Immature natural killer cell (primary cell): ENCODE measurements around the gene ZNF512. TPM values are rescaled to one million over a fixed set of nuclear protein-coding genes. Genes with fewer than 3 reads are reported as not detected.
"Not testable (repeated sequence)": the region's sequence is repeated elsewhere in the genome, so short reads cannot be mapped to it uniquely, and the experiment has no call there.

Source experiments
- DNase-seq, 3 donors: peaks; one replicate each; pipeline ENCODE4 v3.0.0; 2022; ENCODE audit warnings: mixed read lengths in 1 of 3
- H3K27ac Mint-ChIP-seq, 6 donors: one replicate each; pipeline ENCODE4 v1.8.0; 2020; ENCODE audit warnings: mixed read lengths in 6 of 6, mild to moderate bottlenecking in 5 of 6, inconsistent platforms in 4 of 6, moderate library complexity in 3 of 6
- H3K27me3 Mint-ChIP-seq, 3 donors: one replicate each; pipeline ENCODE4 v1.8.0; 2020 to 2021; ENCODE audit warnings: low read depth in 3 of 3, mild to moderate bottlenecking in 3 of 3, mixed read lengths in 3 of 3, moderate library complexity in 3 of 3, inconsistent platforms in 1 of 3
- H3K36me3 Mint-ChIP-seq, 3 donors: one replicate each; pipeline ENCODE4 v1.8.0; 2020; ENCODE audit warnings: mixed read lengths in 3 of 3, inconsistent platforms in 2 of 3, mild to moderate bottlenecking in 2 of 3
- H3K4me1 Mint-ChIP-seq, 2 donors: one replicate each; pipeline ENCODE4 v1.8.0; 2020; ENCODE audit warnings: inconsistent platforms in 2 of 2, mild to moderate bottlenecking in 2 of 2, mixed read lengths in 2 of 2, moderate library complexity in 1 of 2
- H3K4me3 Mint-ChIP-seq, 5 donors: one replicate each; pipeline ENCODE4 v1.8.0; 2020; ENCODE audit warnings: mild to moderate bottlenecking in 5 of 5, mixed read lengths in 5 of 5, inconsistent platforms in 3 of 5, moderate library complexity in 3 of 5
- H3K9me3 Mint-ChIP-seq, 6 donors: one replicate each; pipeline ENCODE4 v1.8.0; 2020; ENCODE audit warnings: mild to moderate bottlenecking in 6 of 6, mixed read lengths in 6 of 6, inconsistent platforms in 4 of 6, moderate library complexity in 3 of 6
- polyA plus RNA-seq, 3 donors: library from polyadenylated mRNA; unstranded; fragments of 300-500 nt; fragmentation: Illumina TruSeq; gene quantifications; one replicate each; pipeline ENCODE4 v1.2.3, GENCODE V29; 2021

The ZNF512 gene
- polyA plus RNA-seq, 3 donors from 2014 or later: 17.4 to 23.4 (median 23.3) TPM

- no peak overlapping the region for H3K27ac Mint-ChIP-seq
- peak overlapping the region in 2 of 5 donors; percentile 21 to 40 for H3K4me3 Mint-ChIP-seq
- H3K9me3 Mint-ChIP-seq: peaks cover 10 to 23% (median 15%) of the 10 kb centered on the region in 6 donors
- no peak for DNase-seq
- H3K27me3 Mint-ChIP-seq: peaks cover 0 to 3% (median 0%) of the 10 kb centered on the region in 3 donors
- H3K36me3 Mint-ChIP-seq: peaks cover 21 to 40% (median 39%) of the 10 kb centered on the region in 3 donors
- H3K4me1 Mint-ChIP-seq: peaks cover 45 to 72% of the 10 kb centered on the region in 2 donors
Measured at GRCh38 chr2:27593240-27593639, 10.4 kb downstream of the ZNF512 start.

- not testable (repeated sequence) for H3K27ac Mint-ChIP-seq
- peaks cover 50 to 69% of the 10 kb centered on the region in 2 donors for H3K4me1 Mint-ChIP-seq
Measured at GRCh38 chr2:27594020-27594703, 11.3 kb downstream of the ZNF512 start.

GRCh38 chr2:27595412-27595811 is 12.6 kb downstream of the ZNF512 start:
- H3K27me3 Mint-ChIP-seq, H3K27ac Mint-ChIP-seq, H3K4me3 Mint-ChIP-seq, DNase-seq: not testable (repeated sequence)
- H3K4me1 Mint-ChIP-seq: peaks cover 50 to 64% of the 10 kb centered on the region in 2 donors
- H3K36me3 Mint-ChIP-seq: peaks cover 26 to 48% (median 35%) of the 10 kb centered on the region in 3 donors
- peaks cover 10 to 19% (median 15%) of the 10 kb centered on the region in 6 donors for H3K9me3 Mint-ChIP-seq

More at GRCh38 chr2:27594020-27594703, 11.3 kb downstream of the ZNF512 start:
- peaks cover 23 to 41% (median 39%) of the 10 kb centered on the region in 3 donors for H3K36me3 Mint-ChIP-seq
- H3K9me3 Mint-ChIP-seq: peaks cover 10 to 23% (median 15%) of the 10 kb centered on the region in 6 donors
- H3K27me3 Mint-ChIP-seq, H3K4me3 Mint-ChIP-seq, DNase-seq: not testable (repeated sequence)

- H3K4me3 Mint-ChIP-seq: no peak overlapping the region
- peak overlapping the region in 2 of 6 donors; percentile 23 to 31 for H3K27ac Mint-ChIP-seq
- H3K4me1 Mint-ChIP-seq: peaks cover 46 to 55% of the 10 kb centered on the region in 2 donors
- DNase-seq: no peak
- peaks cover 30 to 49% (median 34%) of the 10 kb centered on the region in 3 donors for H3K36me3 Mint-ChIP-seq
- peaks cover 0 to 3% (median 0%) of the 10 kb centered on the region in 3 donors for H3K27me3 Mint-ChIP-seq
- H3K9me3 Mint-ChIP-seq: peaks cover 9 to 14% (median 10%) of the 10 kb centered on the region in 6 donors
Measured at GRCh38 chr2:27596627-27597026, 13.8 kb downstream of the ZNF512 start.

GRCh38 chr2:27606611-27607010 is 23.8 kb downstream of the ZNF512 start:
- Mint-ChIP-seq H3K36me3 (peaks cover 29 to 52% (median 34%) of the 10 kb centered on the region in 3 donors), H3K4me3 (no peak overlapping the region), H3K27me3 (no peaks in the 10 kb centered on the region), H3K9me3 (no peaks in the 10 kb centered on the region), H3K27ac (no peak overlapping the region), H3K4me1 (no peaks in the 10 kb centered on the region)
- no peak for DNase-seq

GRCh38 chr2:27613985-27614384 is 31.1 kb downstream of the ZNF512 start:
- Mint-ChIP-seq H3K9me3 (no peaks in the 10 kb centered on the region), H3K27me3 (no peaks in the 10 kb centered on the region), H3K36me3 (peaks cover 25 to 41% (median 28%) of the 10 kb centered on the region in 3 donors), H3K4me3 (no peak overlapping the region), H3K27ac (no peak overlapping the region), H3K4me1 (no peaks in the 10 kb centered on the region)
- DNase-seq: no peak

GRCh38 chr2:27615316-27615715 is 32.5 kb downstream of the ZNF512 start:
- H3K36me3 Mint-ChIP-seq: peaks cover 28 to 46% (median 32%) of the 10 kb centered on the region in 3 donors
- no peaks in the 10 kb centered on the region for H3K27me3 Mint-ChIP-seq
- no peak overlapping the region for H3K27ac Mint-ChIP-seq
- no peaks in the 10 kb centered on the region for H3K4me1 Mint-ChIP-seq
- H3K9me3 Mint-ChIP-seq: no peaks in the 10 kb centered on the region
- DNase-seq: no peak
- no peak overlapping the region for H3K4me3 Mint-ChIP-seq

- H3K27me3 Mint-ChIP-seq: no peaks in the 10 kb centered on the region
- no peaks in the 10 kb centered on the region for H3K9me3 Mint-ChIP-seq
- peak overlapping the region in 1 of 6 donors; percentile 47 for H3K27ac Mint-ChIP-seq
- H3K4me3 Mint-ChIP-seq: no peak overlapping the region
- no peak for DNase-seq
- peaks cover 38 to 62% (median 42%) of the 10 kb centered on the region in 3 donors for H3K36me3 Mint-ChIP-seq
- H3K4me1 Mint-ChIP-seq: no peaks in the 10 kb centered on the region
Measured at GRCh38 chr2:27621524-27621923, 38.7 kb downstream of the ZNF512 start.

GRCh38 chr2:27622921-27623384 is 40.1 kb downstream of the ZNF512 start:
- Mint-ChIP-seq H3K27ac (no peak overlapping the region), H3K36me3 (peaks cover 29 to 52% (median 34%) of the 10 kb centered on the region in 3 donors), H3K4me3 (no peak overlapping the region)

GRCh38 chr2:27624943-27625342 is 42.1 kb downstream of the ZNF512 start:
- H3K36me3 Mint-ChIP-seq: peaks cover 20 to 40% (median 25%) of the 10 kb centered on the region in 3 donors

More at GRCh38 chr2:27622921-27623384, 40.1 kb downstream of the ZNF512 start:
- Mint-ChIP-seq H3K27me3 (no peaks in the 10 kb centered on the region), H3K9me3 (no peaks in the 10 kb centered on the region), H3K4me1 (no peaks in the 10 kb centered on the region)
- DNase-seq: no peak

GRCh38 chr2:27626323-27626722 is 43.5 kb downstream of the ZNF512 start:
- Mint-ChIP-seq H3K27ac (peak overlapping the region in 3 of 6 donors; percentile 29 to 67 (median 41)), H3K4me1 (peaks cover 6 to 10% of the 10 kb centered on the region in 2 donors), H3K4me3 (peak overlapping the region in 1 of 5 donors; percentile 26), H3K36me3 (peaks cover 20 to 36% (median 21%) of the 10 kb centered on the region in 3 donors)
- not testable (repeated sequence) for DNase-seq, H3K9me3 Mint-ChIP-seq, H3K27me3 Mint-ChIP-seq

More at GRCh38 chr2:27624943-27625342, 42.1 kb downstream of the ZNF512 start:
- no peaks in the 10 kb centered on the region for H3K4me1 Mint-ChIP-seq
- no peak for DNase-seq
- H3K9me3 Mint-ChIP-seq: no peaks in the 10 kb centered on the region
- peaks cover 0 to 2% (median 0%) of the 10 kb centered on the region in 3 donors for H3K27me3 Mint-ChIP-seq
- peak overlapping the region in 2 of 6 donors; percentile 25 to 31 for H3K27ac Mint-ChIP-seq
- H3K4me3 Mint-ChIP-seq: no peak overlapping the region

GRCh38 chr2:27626921-27627320 is 44.1 kb downstream of the ZNF512 start:
- peak overlapping the region in 4 of 6 donors; percentile 34 to 81 (median 64) for H3K27ac Mint-ChIP-seq

GRCh38 chr2:27627963-27628766 is 45.3 kb downstream of the ZNF512 start:
- H3K27me3 Mint-ChIP-seq: peaks cover 0 to 2% (median 0%) of the 10 kb centered on the region in 3 donors
- no peak overlapping the region for H3K4me3 Mint-ChIP-seq
- H3K36me3 Mint-ChIP-seq: peaks cover 4 to 28% (median 4%) of the 10 kb centered on the region in 3 donors
- H3K4me1 Mint-ChIP-seq: peaks cover 8 to 15% of the 10 kb centered on the region in 2 donors
- H3K9me3 Mint-ChIP-seq: no peaks in the 10 kb centered on the region
- H3K27ac Mint-ChIP-seq: peak overlapping the region in 3 of 6 donors; percentile 67 to 81 (median 80)
- DNase-seq: no peak

More at GRCh38 chr2:27626921-27627320, 44.1 kb downstream of the ZNF512 start:
- H3K27me3 Mint-ChIP-seq, DNase-seq, H3K9me3 Mint-ChIP-seq: not testable (repeated sequence)
- Mint-ChIP-seq H3K36me3 (peaks cover 14 to 34% (median 15%) of the 10 kb centered on the region in 3 donors), H3K4me1 (peaks cover 6 to 15% of the 10 kb centered on the region in 2 donors), H3K4me3 (peak overlapping the region in 1 of 5 donors; percentile 26)
